MM.1S (cell line): ENCODE data around the gene CHML.

Experiments used
- DNase-seq: peaks from one replicate; pipeline ENCODE4 v3.0.0-alpha.2; 2015
- H2AFZ ChIP-seq: fragments of 300-600 bp; sonication (generic); 2 replicates; pipeline ENCODE4 v1.6.0; 2016; ENCODE audit warnings: antibody characterized with exemption, low read length
- H3F3A ChIP-seq: fragments of 300-600 bp; sonication (generic); 2 replicates; pipeline ENCODE4 v1.6.1; 2016; ENCODE audit warnings: mild to moderate bottlenecking, antibody characterized with exemption, low read length, moderate library complexity, mixed read lengths; ENCODE audit not compliant: insufficient read depth
- H3K27ac ChIP-seq: fragments of 300-600 bp; sonication (generic); 2 replicates; pipeline ENCODE4 v1.5.1; 2016; ENCODE audit warnings: mild to moderate bottlenecking, low read length
- H3K27me3 ChIP-seq: fragments of 300-600 bp; sonication (generic); replicated peaks from 2 replicates; pipeline ENCODE4 v1.6.0; 2016; ENCODE audit warnings: low read length; ENCODE audit not compliant: insufficient read depth
- H3K36me3 ChIP-seq: fragments of 300-600 bp; sonication (generic); replicated peaks from 2 replicates; pipeline ENCODE4 v1.6.1; 2016; ENCODE audit warnings: mild to moderate bottlenecking, low read length, mixed read lengths; ENCODE audit not compliant: insufficient read depth
- H3K4me1 ChIP-seq: fragments of 300-600 bp; sonication (generic); 2 replicates; pipeline ENCODE4 v1.6.1; 2016; ENCODE audit warnings: low read length, mixed read lengths
- H3K4me2 ChIP-seq: fragments of 300-600 bp; sonication (generic); 2 replicates; pipeline ENCODE4 v1.6.0; 2016; ENCODE audit warnings: low read depth, low read length
- H3K4me3 ChIP-seq: fragments of 300-600 bp; sonication (generic); 2 replicates; pipeline ENCODE4 v1.5.1; 2016; ENCODE audit warnings: low read length, mixed read lengths
- H3K79me2 ChIP-seq: fragments of 300-600 bp; sonication (generic); 2 replicates; pipeline ENCODE4 v1.6.1; 2016; ENCODE audit warnings: mixed run types, low read length, mixed read lengths
- H3K9ac ChIP-seq: fragments of 300-600 bp; sonication (generic); 2 replicates; pipeline ENCODE4 v1.6.1; 2016; ENCODE audit warnings: low read length, mixed read lengths
- H3K9me2 ChIP-seq: fragments of 300-600 bp; sonication (generic); replicated peaks from 2 replicates; pipeline ENCODE4 v1.6.1; 2016; ENCODE audit warnings: mild to moderate bottlenecking, low read length, mixed read lengths; ENCODE audit not compliant: insufficient read depth
- H3K9me3 ChIP-seq: fragments of 300-600 bp; sonication (generic); replicated peaks from 2 replicates; pipeline ENCODE4 v1.6.1; 2016; ENCODE audit warnings: mild to moderate bottlenecking, low read length, mixed read lengths; ENCODE audit not compliant: insufficient read depth
- H4K20me1 ChIP-seq: fragments of 300-600 bp; sonication (generic); 2 replicates; pipeline ENCODE4 v1.6.1; 2016; ENCODE audit warnings: mild to moderate bottlenecking, low read length, moderate library complexity, mixed read lengths; ENCODE audit not compliant: insufficient read depth
- EZH2 ChIP-seq: fragments of 300-600 bp; sonication (generic); optimal IDR thresholded peaks from 2 replicates; pipeline ENCODE3; 2017; ENCODE audit warnings: low read depth, mild to moderate bottlenecking, antibody characterized with exemption, low read length, mixed read lengths
- EZH2phosphoT487 ChIP-seq: fragments of 300-600 bp; sonication (generic); IDR thresholded peaks from 2 replicates; pipeline ENCODE4 v1.6.1; 2018; ENCODE audit warnings: antibody characterized with exemption, low read length
- TF ChIP-seq, protein P1 (sequence below): fragments of 300-600 bp; sonication (generic); IDR thresholded peaks from 2 replicates; pipeline ENCODE4 v1.5.1; 2016; ENCODE audit warnings: antibody characterized with exemption, low read length, mixed read lengths

The CHML gene

DNA sequence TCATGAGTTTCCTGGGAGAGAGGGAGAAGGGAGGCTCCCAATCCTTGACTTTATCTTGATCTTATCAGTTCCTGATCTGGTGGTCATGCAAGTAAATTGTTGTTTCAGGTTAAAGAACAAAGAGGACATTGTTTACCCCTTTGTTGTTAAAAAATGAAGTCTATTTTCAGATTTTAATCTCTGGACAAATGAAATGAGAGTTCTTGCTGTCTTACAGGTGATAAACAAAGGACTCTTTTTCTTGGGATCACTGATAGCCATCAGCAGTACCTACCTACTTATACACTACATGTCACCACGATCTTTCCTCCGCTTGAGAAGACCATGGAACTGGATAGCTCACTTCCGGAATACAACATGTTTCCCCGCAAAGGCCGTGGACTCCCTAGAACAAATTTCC lies 48.4 kb downstream of the CHML start:
- TF ChIP-seq, protein P1, sequence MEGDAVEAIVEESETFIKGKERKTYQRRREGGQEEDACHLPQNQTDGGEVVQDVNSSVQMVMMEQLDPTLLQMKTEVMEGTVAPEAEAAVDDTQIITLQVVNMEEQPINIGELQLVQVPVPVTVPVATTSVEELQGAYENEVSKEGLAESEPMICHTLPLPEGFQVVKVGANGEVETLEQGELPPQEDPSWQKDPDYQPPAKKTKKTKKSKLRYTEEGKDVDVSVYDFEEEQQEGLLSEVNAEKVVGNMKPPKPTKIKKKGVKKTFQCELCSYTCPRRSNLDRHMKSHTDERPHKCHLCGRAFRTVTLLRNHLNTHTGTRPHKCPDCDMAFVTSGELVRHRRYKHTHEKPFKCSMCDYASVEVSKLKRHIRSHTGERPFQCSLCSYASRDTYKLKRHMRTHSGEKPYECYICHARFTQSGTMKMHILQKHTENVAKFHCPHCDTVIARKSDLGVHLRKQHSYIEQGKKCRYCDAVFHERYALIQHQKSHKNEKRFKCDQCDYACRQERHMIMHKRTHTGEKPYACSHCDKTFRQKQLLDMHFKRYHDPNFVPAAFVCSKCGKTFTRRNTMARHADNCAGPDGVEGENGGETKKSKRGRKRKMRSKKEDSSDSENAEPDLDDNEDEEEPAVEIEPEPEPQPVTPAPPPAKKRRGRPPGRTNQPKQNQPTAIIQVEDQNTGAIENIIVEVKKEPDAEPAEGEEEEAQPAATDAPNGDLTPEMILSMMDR: no peak
- no peak for TF ChIP-seq EZH2
- TF ChIP-seq EZH2phosphoT487: no peak
- no peaks in the 10 kb centered on the region for H3K9me3 ChIP-seq
- no peak overlapping the region for H3K9ac ChIP-seq
- no peaks in the 10 kb centered on the region for H3K27me3 ChIP-seq
- H4K20me1 ChIP-seq: no peaks in the 10 kb centered on the region
- H2AFZ ChIP-seq: no peak overlapping the region
- no peak overlapping the region for H3K4me3 ChIP-seq
- no peaks in the 10 kb centered on the region for H3K79me2 ChIP-seq
- no peaks in the 10 kb centered on the region for H3K36me3 ChIP-seq
- no peaks in the 10 kb centered on the region for H3F3A ChIP-seq
- H3K27ac ChIP-seq: no peak overlapping the region
- H3K4me1 ChIP-seq: no peaks in the 10 kb centered on the region
- H3K9me2 ChIP-seq: no peaks in the 10 kb centered on the region
- H3K4me2 ChIP-seq: no peak overlapping the region
- DNase-seq: no peak

- no peak overlapping the region for H2AFZ ChIP-seq
- H3K4me3 ChIP-seq: no peak overlapping the region
- H3K9me3 ChIP-seq: no peaks in the 10 kb centered on the region
- TF ChIP-seq EZH2: no peak
- no peak for TF ChIP-seq EZH2phosphoT487
- TF ChIP-seq, protein P1: no peak
- no peak for DNase-seq
- H3K79me2 ChIP-seq: no peaks in the 10 kb centered on the region
- no peaks in the 10 kb centered on the region for H3K27me3 ChIP-seq
- H3K4me2 ChIP-seq: no peak overlapping the region
- H3F3A ChIP-seq: no peaks in the 10 kb centered on the region
- no peaks in the 10 kb centered on the region for H3K4me1 ChIP-seq
- no peak overlapping the region for H3K27ac ChIP-seq
- no peaks in the 10 kb centered on the region for H4K20me1 ChIP-seq
- no peaks in the 10 kb centered on the region for H3K9me2 ChIP-seq
- H3K9ac ChIP-seq: no peak overlapping the region
- H3K36me3 ChIP-seq: no peaks in the 10 kb centered on the region
Measured at GRCh38 chr1:241591317-241591716, 48.9 kb downstream of the CHML start.

DNA sequence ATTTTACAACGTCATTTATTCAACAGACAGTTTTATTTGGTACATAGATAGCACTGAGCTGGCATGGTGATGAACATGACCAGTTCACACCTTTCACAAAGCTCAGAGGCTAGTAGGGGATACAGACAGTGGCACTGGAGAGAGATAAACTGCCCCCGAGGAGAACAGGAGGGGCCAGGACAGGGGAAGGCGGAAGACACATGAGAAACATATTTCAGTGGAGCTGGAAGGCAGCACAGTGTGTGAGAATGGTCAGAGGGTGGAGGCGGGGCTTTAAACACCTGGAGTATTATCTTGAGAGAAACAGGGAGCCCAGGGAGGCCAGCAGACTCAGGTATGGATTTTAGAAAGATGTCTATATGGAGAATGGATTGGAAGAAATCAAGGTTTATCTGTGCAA lies 49.5 kb downstream of the CHML start:
- Histone ChIP-seq H3K4me1 (no peaks in the 10 kb centered on the region), H3K4me2 (no peak overlapping the region)
- DNase-seq: no peak

More for the DNA sequence above, 49.5 kb downstream of the CHML start:
- Histone ChIP-seq H3K9me2 (no peaks in the 10 kb centered on the region), H3K9me3 (no peaks in the 10 kb centered on the region), H4K20me1 (no peaks in the 10 kb centered on the region), H3K4me3 (no peak overlapping the region), H3F3A (no peaks in the 10 kb centered on the region), H3K79me2 (no peaks in the 10 kb centered on the region), H3K27ac (no peak overlapping the region), H3K27me3 (no peaks in the 10 kb centered on the region), H3K36me3 (no peaks in the 10 kb centered on the region), H3K9ac (no peak overlapping the region), H2AFZ (no peak overlapping the region)
- TF ChIP-seq EZH2: no peak
- no peak for TF ChIP-seq EZH2phosphoT487
- TF ChIP-seq, protein P1: no peak
